Neural progenitor cell (in vitro differentiated cells): ENCODE data around the gene MED27.

Experiments used
- EZH2 ChIP-seq: fragments of 200-600 bp; sonication (generic); IDR thresholded peaks from 2 replicates; pipeline ENCODE4 v1.6.1; 2017; ENCODE audit warnings: antibody characterized with exemption, mild to moderate bottlenecking, moderate library complexity
- EZH2phosphoT487 ChIP-seq: fragments of 200-600 bp; sonication (generic); IDR thresholded peaks from 2 replicates; pipeline ENCODE4 v1.6.1; 2017; ENCODE audit warnings: antibody characterized with exemption
- TF ChIP-seq, protein P1 (sequence below): fragments of 200-600 bp; sonication (generic); IDR thresholded peaks from 2 replicates; pipeline ENCODE4 v1.5.1; 2017; ENCODE audit warnings: antibody characterized with exemption, mild to moderate bottlenecking

DNA sequence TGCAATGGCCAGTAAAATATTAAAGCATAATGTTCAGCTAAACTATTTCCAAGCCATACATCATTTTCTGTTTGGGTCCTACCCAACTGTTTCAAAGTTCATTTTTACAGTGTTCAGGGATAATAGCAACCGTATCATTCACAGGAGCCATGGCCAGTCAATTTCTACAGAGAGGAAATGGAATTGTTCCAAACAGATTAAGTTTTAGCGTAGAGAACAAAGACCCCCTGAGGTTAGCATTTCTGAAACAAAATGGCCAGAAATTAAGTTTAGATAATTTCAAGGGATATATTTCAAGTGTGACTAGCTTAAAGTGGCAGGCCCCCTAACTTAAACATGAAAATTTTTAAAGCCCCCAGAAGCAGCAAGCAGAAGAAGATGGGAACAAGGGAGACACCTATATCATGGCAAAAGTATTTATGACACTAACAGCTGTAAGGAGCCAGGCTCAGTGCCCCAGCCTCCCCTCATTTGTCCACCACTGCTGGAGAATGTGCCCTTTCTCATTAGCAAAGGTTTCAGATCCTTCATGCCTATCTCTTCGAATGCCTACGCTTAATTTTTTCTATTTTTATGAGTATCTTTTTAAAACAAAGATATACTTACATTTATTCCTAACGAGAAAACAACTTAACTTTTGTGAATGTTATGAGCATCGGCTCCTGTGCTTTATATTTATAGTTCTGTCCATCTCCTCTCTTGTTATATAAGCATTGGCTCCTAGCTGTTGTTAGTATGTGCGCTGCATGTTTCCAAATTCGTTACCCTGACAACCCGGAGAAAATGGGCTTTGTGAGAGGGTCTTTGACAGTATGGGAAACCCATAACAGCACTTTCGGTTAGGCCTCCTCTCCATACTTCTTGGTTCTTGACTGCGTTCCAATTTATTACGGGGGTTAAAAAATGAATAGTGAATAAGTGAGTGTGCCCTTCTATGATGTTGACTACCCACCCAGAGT is 116.3 kb downstream of the MED27 start:
- TF ChIP-seq, protein P1, sequence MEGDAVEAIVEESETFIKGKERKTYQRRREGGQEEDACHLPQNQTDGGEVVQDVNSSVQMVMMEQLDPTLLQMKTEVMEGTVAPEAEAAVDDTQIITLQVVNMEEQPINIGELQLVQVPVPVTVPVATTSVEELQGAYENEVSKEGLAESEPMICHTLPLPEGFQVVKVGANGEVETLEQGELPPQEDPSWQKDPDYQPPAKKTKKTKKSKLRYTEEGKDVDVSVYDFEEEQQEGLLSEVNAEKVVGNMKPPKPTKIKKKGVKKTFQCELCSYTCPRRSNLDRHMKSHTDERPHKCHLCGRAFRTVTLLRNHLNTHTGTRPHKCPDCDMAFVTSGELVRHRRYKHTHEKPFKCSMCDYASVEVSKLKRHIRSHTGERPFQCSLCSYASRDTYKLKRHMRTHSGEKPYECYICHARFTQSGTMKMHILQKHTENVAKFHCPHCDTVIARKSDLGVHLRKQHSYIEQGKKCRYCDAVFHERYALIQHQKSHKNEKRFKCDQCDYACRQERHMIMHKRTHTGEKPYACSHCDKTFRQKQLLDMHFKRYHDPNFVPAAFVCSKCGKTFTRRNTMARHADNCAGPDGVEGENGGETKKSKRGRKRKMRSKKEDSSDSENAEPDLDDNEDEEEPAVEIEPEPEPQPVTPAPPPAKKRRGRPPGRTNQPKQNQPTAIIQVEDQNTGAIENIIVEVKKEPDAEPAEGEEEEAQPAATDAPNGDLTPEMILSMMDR = no peak
- TF ChIP-seq EZH2 (no peak), EZH2phosphoT487 (no peak)
